DOHH2 (cell line): ENCODE results near the gene NOC2L.

Experiments
- H3F3A ChIP-seq: fragments of 200-600 bp; sonication (generic), shearing (Covaris generic); 2 replicates; pipeline ENCODE4 v1.6.0; 2016; ENCODE audit warnings: antibody characterized with exemption, mild to moderate bottlenecking; ENCODE audit not compliant: control insufficient read depth, insufficient read depth
- H3K27ac ChIP-seq: fragments of 200-600 bp; sonication (generic); 2 replicates; pipeline ENCODE4 v1.5.1; 2014; ENCODE audit warnings: low read depth, mild to moderate bottlenecking, low read length, moderate library complexity
- H3K27me3 ChIP-seq: fragments of 200-600 bp; sonication (generic); 2 replicates; pipeline ENCODE4 v1.6.1; 2014; ENCODE audit warnings: mild to moderate bottlenecking, low read length, mixed read lengths; ENCODE audit not compliant: control insufficient read depth
- H3K36me3 ChIP-seq: fragments of 200-600 bp; sonication (generic); 2 replicates; pipeline ENCODE4 v1.6.1; 2014; ENCODE audit warnings: mild to moderate bottlenecking, low read length, moderate library complexity, mixed read lengths; ENCODE audit not compliant: control insufficient read depth
- H3K4me1 ChIP-seq: fragments of 200-600 bp; sonication (generic); 2 replicates; pipeline ENCODE4 v1.6.1; 2014; ENCODE audit warnings: mild to moderate bottlenecking, low read length, mixed read lengths; ENCODE audit not compliant: control insufficient read depth
- H3K4me2 ChIP-seq: fragments of 200-600 bp; sonication (generic); 2 replicates; pipeline ENCODE4 v1.6.0; 2014; ENCODE audit warnings: mild to moderate bottlenecking, low read length, moderate library complexity
- H3K4me3 ChIP-seq: fragments of 200-600 bp; sonication (generic); 2 replicates; pipeline ENCODE4 v1.5.1; 2014; ENCODE audit warnings: mild to moderate bottlenecking, low read length, mixed read lengths
- H3K79me2 ChIP-seq: fragments of 200-600 bp; sonication (generic); 2 replicates; pipeline ENCODE4 v1.6.1; 2014; ENCODE audit warnings: mild to moderate bottlenecking, low read length, mixed read lengths; ENCODE audit not compliant: control insufficient read depth
- H3K9me2 ChIP-seq: fragments of 200-600 bp; sonication (generic); replicated peaks from 2 replicates; pipeline ENCODE4 v1.6.1; 2014; ENCODE audit warnings: mild to moderate bottlenecking, low read length, mixed read lengths; ENCODE audit not compliant: control insufficient read depth
- H3K9me3 ChIP-seq: fragments of 200-600 bp; sonication (generic); 2 replicates; pipeline ENCODE4 v1.6.1; 2014; ENCODE audit warnings: antibody characterized with exemption, low read length, mixed read lengths; ENCODE audit not compliant: control insufficient read depth, insufficient read depth
- H4K20me1 ChIP-seq: fragments of 200-600 bp; sonication (generic); 2 replicates; pipeline ENCODE4 v1.6.0; 2014; ENCODE audit warnings: low read depth, mild to moderate bottlenecking, antibody characterized with exemption, low read length, moderate library complexity; ENCODE audit not compliant: control insufficient read depth, insufficient read depth
- CTCF ChIP-seq: fragments of 200-600 bp; sonication (generic); IDR thresholded peaks from one replicate; pipeline ENCODE4 v1.5.1; 2014; ENCODE audit warnings: antibody characterized with exemption, mild to moderate bottlenecking, low read depth, low read length; ENCODE audit not compliant: poor library complexity, severe bottlenecking
- EZH2phosphoT487 ChIP-seq: fragments of 200-600 bp; sonication (generic); IDR thresholded peaks from 2 replicates; pipeline ENCODE4 v1.6.1; 2017; ENCODE audit warnings: borderline replicate concordance, mild to moderate bottlenecking, antibody characterized with exemption, low read length, moderate library complexity, mixed read lengths

Gene NOC2L

GRCh38 chr1:1004780-1005697, 46.0 kb upstream of the NOC2L start:
- H3F3A ChIP-seq, result no peaks in the 10 kb centered on the region
- no peak overlapping the region for H3K4me3 ChIP-seq
- no peaks in the 10 kb centered on the region for H3K9me3 ChIP-seq
- TF ChIP-seq CTCF (no peak), EZH2phosphoT487 (no peak)
- H3K9me2 ChIP-seq, result no peaks in the 10 kb centered on the region
- H3K36me3 ChIP-seq, result no peaks in the 10 kb centered on the region
- no peak overlapping the region for H3K4me2 ChIP-seq
- no peaks in the 10 kb centered on the region for H4K20me1 ChIP-seq
- no peaks in the 10 kb centered on the region for H3K79me2 ChIP-seq
- peaks cover 26% of the 10 kb centered on the region for H3K27me3 ChIP-seq
- H3K4me1 ChIP-seq, result peaks cover 3% of the 10 kb centered on the region; the same call in 1 of the 2 replicates
- H3K27ac ChIP-seq, result no peak overlapping the region

DNA sequence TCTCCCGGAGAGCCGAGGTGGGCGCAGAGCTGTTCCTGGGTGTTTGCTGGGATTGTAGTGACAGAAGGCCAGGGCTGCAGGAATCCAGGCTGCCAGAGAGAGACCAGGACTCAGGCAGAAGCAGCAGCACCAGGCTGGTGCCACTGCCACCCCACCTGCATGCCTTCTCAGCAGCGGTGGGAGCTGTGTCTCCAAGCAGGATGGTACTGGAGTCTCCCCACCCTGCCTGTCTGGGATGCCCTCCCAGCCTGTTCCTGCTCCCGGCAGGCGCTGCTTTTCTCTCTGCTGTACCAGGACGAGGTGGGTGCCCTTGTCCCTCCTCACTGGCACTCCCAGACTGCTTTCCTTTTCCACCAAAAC, 45.3 kb upstream of the NOC2L start:
- H3K4me3 ChIP-seq, result no peak overlapping the region
- H3K4me1 ChIP-seq, result peaks cover 3% of the 10 kb centered on the region; the same call in 1 of the 2 replicates

GRCh38 chr1:1003618-1004419, 44.8 kb upstream of the NOC2L start:
- peaks cover 26% of the 10 kb centered on the region for H3K27me3 ChIP-seq
- no peak for TF ChIP-seq CTCF
- no peak for TF ChIP-seq EZH2phosphoT487
- no peaks in the 10 kb centered on the region for H3K9me3 ChIP-seq
- no peak overlapping the region for H3K4me3 ChIP-seq
- no peaks in the 10 kb centered on the region for H3K79me2 ChIP-seq
- no peak overlapping the region for H3K27ac ChIP-seq
- peaks cover 3% of the 10 kb centered on the region; the same call in 1 of the 2 replicates for H3K4me1 ChIP-seq
- no peaks in the 10 kb centered on the region for H3K36me3 ChIP-seq
- no peaks in the 10 kb centered on the region for H4K20me1 ChIP-seq
- no peaks in the 10 kb centered on the region for H3K9me2 ChIP-seq
- no peak overlapping the region for H3K4me2 ChIP-seq
- H3F3A ChIP-seq, result no peaks in the 10 kb centered on the region

More for the DNA sequence above, 45.3 kb upstream of the NOC2L start:
- Histone ChIP-seq H3F3A (no peaks in the 10 kb centered on the region), H3K27me3 (peaks cover 26% of the 10 kb centered on the region), H3K9me2 (no peaks in the 10 kb centered on the region), H3K9me3 (no peaks in the 10 kb centered on the region), H4K20me1 (no peaks in the 10 kb centered on the region), H3K4me2 (no peak overlapping the region), H3K79me2 (no peaks in the 10 kb centered on the region), H3K36me3 (no peaks in the 10 kb centered on the region), H3K27ac (no peak overlapping the region)
- TF ChIP-seq CTCF (no peak), EZH2phosphoT487 (no peak)
